ENCODE results near the gene SHISAL1. TPM values are rescaled to one million over a fixed set of nuclear protein-coding genes. Genes with fewer than 3 reads are reported as not detected.
A peak's percentile ranks its signal among the peaks of the same experiment; 100 is the strongest.

Gene SHISAL1
- total and polyA plus RNA-seq, 10 donors, result 0.10 to 0.47 (median 0.22) TPM

DNA sequence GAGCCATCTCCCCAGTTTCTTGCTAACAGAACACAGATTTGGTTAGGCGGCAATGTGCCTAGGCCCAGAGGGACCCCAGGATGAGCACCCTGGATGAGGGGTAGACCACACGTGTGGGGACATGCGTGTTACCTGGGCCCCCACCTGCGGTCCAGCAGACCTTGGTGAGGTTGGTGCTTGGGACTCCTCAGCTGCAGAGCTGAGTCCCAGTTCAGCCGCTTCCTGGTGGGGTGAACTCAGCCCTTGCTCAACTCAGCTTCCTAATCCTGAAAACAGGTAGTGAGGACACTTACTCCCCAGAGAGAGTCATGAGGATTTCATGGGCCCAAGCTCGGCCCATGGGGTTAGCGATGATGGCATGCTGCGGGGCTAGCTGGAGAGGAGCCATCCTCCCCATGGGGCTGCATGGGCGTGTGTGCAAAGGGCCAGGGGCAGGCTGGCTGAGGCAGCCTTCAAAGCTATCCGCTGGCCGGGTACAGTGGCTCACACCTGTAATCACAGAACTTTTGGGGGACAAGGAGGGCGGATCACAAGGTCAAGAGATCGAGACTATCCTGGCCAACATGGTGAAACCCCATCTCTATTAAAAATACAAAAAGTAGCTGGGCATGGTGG lies 46.9 kb upstream of the SHISAL1 start:
- Histone ChIP-seq H3K9me3 (no peaks in the 10 kb centered on the region), H3K36me3 (no peaks in the 10 kb centered on the region), H3K27ac (no peak overlapping the region), H3K27me3 (replicated peaks in 1 of 7) (peaks cover 0 to 49% (median 0%) of the 10 kb centered on the region in 7 donors), H3K4me1 (peaks cover 0 to 19% (median 8%) of the 10 kb centered on the region in 6 donors), H3K4me3 (no peak overlapping the region)
- TF ChIP-seq, protein P1, sequence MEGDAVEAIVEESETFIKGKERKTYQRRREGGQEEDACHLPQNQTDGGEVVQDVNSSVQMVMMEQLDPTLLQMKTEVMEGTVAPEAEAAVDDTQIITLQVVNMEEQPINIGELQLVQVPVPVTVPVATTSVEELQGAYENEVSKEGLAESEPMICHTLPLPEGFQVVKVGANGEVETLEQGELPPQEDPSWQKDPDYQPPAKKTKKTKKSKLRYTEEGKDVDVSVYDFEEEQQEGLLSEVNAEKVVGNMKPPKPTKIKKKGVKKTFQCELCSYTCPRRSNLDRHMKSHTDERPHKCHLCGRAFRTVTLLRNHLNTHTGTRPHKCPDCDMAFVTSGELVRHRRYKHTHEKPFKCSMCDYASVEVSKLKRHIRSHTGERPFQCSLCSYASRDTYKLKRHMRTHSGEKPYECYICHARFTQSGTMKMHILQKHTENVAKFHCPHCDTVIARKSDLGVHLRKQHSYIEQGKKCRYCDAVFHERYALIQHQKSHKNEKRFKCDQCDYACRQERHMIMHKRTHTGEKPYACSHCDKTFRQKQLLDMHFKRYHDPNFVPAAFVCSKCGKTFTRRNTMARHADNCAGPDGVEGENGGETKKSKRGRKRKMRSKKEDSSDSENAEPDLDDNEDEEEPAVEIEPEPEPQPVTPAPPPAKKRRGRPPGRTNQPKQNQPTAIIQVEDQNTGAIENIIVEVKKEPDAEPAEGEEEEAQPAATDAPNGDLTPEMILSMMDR (IDR thresholded peaks at IDR 0.05 in 8 of 11, conservative IDR thresholded peaks at IDR 0.05 in 3 of 11), result no peak
- no peak for TF ChIP-seq POLR2A (IDR thresholded peaks at IDR 0.05)
- TF ChIP-seq POLR2AphosphoS5 (IDR thresholded peaks at IDR 0.05), result no peak
- intact Hi-C loops (cut with DNase I; ENCODE audit: low total_unique reads), result no loop called here
- DNase-seq, result peak; percentile 53
- WGBS, 5 donors, result 80 to 94% (median 83%) methylated on average over 10 to 13 of the region's 13 CpGs

DNA sequence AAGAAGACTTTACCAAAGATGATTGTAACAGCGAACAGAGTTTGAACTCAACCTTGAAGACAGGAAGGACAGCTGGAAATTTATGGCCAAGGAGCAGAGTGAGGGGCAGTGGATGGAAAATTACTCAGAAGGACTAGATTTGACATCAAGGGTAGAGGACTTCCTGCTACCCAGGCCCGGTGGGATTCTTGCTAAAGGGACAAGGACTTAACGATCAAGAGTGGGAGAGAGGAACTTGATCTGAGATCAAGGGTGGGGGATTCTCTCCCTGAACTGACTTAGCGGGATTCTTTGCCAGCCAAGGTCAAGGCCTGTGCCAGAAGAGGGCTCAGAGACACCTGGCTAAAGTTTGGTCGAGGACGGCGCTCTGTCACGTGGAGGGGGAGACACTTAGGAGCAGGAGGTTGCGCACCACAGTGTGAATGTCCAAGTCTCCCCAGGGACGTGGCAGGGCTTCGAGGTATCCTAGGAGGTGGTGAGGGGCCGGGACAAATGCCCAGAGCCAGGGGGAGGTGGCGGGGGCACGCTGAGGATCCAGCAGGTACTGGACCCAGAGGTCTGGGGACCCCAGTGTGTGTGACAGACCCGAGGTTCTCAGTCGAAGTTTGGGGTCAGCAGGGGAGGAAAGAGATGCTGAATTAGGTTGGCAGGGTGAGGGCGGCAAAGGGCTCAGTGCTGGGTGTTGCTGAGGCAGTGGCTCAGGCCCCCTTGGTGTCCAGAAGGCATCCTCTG lies 46.1 kb upstream of the SHISAL1 start:
- TF ChIP-seq, protein P1 (IDR thresholded peaks at IDR 0.05 in 8 of 11, conservative IDR thresholded peaks at IDR 0.05 in 3 of 11), result no peak
- TF ChIP-seq POLR2AphosphoS5 (IDR thresholded peaks at IDR 0.05) (no peak), POLR2A (IDR thresholded peaks at IDR 0.05) (no peak)
- 64 to 76% (median 69%) methylated on average over 17 of the region's 17 CpGs for WGBS, 5 donors
- peak; percentile 41 for DNase-seq
- Histone ChIP-seq H3K27me3 (replicated peaks in 1 of 7) (peaks cover 0 to 49% (median 0%) of the 10 kb centered on the region in 7 donors), H3K9me3 (no peaks in the 10 kb centered on the region), H3K4me1 (peaks cover 0 to 16% (median 6%) of the 10 kb centered on the region in 6 donors), H3K36me3 (no peaks in the 10 kb centered on the region), H3K27ac (no peak overlapping the region), H3K4me3 (no peak overlapping the region)
- intact Hi-C loops (cut with DNase I; ENCODE audit: low total_unique reads), result no loop called here

DNA sequence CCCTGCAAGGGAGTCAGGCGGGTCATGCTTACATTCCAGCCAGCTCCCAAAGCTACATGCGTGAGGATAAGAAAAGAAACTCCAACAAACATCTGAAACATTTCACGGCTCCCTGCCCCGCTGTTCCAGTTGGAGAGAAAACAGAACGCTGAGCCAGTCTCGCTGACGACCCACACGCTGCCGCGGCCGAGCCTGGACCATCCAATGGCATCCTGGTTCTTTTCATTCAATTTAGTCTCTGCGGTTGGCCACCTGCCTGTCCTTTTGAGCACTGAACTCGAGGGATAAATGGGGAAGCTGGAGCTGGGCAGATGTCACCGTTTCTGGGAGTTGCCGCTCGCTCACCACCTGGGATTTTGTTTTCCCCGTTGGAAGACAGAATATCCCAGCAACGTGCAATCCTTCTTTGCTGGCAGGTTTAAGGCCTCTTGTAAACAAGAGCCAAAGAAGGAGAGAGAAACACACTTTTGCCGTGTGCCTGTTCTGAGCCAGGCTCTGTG lies 45.3 kb upstream of the SHISAL1 start:
- intact Hi-C loops (cut with DNase I; ENCODE audit: low total_unique reads), result no loop called here
- Histone ChIP-seq H3K36me3 (no peaks in the 10 kb centered on the region), H3K4me1 (peaks cover 0 to 7% (median 1%) of the 10 kb centered on the region in 6 donors), H3K27ac (no peak overlapping the region), H3K27me3 (replicated peaks in 1 of 7) (peaks cover 0 to 53% (median 0%) of the 10 kb centered on the region in 7 donors), H3K9me3 (no peaks in the 10 kb centered on the region), H3K4me3 (no peak overlapping the region)
- TF ChIP-seq, protein P1 (IDR thresholded peaks at IDR 0.05 in 8 of 11, conservative IDR thresholded peaks at IDR 0.05 in 3 of 11), result no peak
- no peak for TF ChIP-seq POLR2AphosphoS5 (IDR thresholded peaks at IDR 0.05)
- no peak for TF ChIP-seq POLR2A (IDR thresholded peaks at IDR 0.05)
- DNase-seq, result peak; percentile 19
- 59 to 72% (median 64%) methylated on average over 19 of the region's 19 CpGs for WGBS, 5 donors
